GM19455 (cell line): ENCODE results near the gene IRF2BP2.

Experiments
- ATAC-seq: cut with Tn5 transposase; IDR thresholded peaks from one replicate; pipeline ENCODE4 v1.9.1; 2021; ENCODE audit not compliant: unreplicated experiment

IRF2BP2 gene

DNA sequence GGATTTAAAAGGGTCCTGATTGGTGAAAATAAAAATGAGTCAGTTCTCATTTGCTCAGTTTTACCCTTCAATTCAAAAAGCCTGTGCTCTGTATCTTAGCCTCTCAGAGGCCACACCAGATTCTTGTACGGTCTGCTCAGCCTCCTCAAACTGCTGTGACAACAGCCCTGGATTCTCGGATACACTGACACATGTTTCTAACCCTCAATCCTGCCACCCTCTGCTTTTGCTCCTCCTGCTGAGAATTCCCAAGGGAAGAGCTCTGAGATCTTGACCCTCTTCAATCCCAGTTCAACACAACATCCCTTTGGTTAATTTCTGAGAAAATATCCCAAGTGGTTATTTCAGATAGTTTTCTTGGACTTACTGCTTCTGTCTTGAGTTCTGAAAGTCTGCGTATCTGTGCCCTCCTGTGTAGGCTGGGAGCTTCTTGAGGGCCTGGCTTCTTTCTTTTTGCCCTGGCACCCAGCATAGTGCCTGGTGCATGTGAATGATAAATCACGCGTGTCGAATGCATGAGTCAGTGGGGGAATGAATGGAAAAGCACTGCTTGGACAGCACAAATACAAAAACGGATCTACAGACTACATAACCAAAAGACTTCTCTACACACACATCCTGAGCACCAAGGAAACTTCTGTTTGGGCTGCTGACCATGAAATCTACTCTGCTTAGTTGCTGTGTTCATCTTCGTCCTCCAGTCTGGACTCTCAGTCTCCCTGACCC, 24.5 kb downstream of the IRF2BP2 start:
- no peak for ATAC-seq

DNA sequence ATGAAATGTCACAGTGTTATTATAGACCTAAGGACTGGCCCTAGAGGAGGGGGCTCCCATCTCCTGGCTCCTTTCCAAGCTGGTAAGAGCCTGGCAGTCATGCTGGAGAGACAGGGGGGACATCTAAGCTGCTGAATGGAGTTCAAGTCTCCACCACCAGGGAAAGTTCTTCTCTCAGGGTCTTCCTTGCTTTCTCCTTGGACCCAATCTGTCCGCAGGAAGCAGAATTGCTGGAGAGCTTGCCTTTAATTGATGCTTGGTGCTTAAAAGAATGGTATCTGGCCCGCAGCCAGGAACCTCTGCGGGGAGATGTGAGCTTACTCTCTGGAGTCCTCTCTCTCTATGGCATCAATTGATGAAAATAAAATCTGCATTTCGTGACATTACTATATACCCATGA, 25.1 kb downstream of the IRF2BP2 start:
- ATAC-seq = no peak

DNA sequence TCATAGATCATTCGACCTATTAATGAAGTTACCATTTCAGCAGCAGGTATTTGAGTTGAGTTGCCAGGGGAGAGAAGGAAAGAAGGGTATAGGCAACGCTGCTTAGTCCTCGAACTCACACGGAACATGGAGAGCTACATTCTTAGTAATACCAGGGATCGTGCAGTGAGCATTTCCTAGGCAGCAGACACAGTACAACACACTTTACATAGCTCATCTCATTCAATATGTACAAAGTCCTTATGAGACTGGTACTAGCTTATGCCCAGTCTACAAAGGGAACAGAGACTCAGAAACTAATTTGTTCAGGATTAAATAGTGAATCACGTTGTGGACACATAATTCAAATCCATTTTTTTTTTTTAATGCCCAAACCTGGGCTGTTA, 25.6 kb downstream of the IRF2BP2 start:
- no peak for ATAC-seq

DNA sequence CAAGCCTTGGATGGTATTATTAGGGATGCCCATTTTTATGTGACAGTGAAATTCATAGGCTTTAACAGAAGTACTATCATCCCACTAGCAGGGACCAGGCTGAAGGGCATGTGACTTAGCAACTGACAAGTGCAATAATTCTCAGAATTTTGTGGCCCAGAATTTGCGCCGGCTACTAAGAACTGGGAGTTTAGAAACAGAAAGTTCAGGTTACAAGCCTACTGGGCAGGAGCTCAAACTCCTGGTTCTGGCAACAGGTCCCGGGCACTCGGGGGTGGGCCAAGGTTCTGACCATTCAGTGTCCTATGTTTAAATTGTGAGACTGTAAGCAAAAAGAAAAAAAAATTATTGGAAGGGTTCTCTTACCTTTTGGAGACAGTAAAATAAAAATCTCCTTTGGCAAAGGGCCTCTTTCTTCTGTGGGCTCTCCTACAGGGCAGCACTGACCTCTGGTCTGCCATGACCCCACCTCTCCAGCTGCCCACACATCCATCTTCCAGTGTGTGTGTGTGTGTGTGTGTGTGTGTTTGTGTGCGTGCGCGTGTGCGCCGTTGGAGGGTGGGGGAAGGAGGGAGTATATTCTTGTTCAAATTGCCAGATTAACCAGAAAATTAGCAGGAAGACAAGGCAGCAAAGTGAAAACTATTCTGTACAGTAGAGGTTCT, 26.1 kb downstream of the IRF2BP2 start:
- no peak for ATAC-seq

DNA sequence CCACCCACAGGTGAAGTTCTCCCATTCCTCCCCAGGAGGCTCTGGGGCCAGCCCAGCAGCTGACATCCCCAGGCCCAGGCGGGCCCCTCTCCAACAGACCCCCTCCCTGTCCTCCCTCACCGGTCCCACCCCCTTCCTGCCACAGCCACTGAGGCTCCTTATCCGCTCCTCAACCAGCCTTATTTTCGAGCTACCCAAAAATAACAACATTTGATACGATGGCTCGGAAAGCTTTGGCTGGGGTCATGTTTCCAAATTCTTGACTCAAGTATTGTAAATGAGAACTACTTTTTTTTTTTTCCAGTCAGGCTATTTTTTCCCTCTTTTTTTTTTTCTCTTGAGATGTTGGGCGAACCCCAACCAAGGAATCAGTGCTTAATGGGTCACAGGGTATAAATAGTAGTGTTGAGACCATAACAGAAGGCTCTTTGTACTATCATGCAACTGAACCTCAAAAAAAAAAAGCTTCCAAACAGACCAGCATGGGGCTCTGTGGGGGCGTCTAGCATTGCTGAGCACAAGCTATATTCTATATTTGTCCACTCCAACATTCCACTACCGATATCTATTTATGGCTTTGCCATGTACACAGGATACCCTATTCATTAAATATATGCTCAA, 27.2 kb downstream of the IRF2BP2 start:
- no peak for ATAC-seq

DNA sequence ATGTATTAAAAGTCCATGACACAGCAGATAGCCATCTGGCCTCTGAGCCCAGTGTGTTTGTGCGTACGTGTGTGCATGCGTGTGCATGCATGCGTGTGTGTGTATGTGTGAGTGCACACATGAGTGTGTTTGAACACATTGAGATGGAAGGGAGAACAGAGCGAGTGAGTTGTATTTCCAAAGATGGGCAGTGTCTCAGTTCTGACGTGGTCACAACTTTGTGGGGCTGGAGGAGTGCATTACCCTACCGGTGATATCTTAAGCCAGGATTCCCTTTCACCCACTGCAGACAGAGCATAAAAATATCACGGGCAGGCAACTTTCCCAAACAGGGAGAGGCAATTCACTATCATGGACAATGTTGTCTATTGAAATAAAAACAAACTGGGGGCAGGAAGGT, 27.8 kb downstream of the IRF2BP2 start:
- no peak for ATAC-seq

DNA sequence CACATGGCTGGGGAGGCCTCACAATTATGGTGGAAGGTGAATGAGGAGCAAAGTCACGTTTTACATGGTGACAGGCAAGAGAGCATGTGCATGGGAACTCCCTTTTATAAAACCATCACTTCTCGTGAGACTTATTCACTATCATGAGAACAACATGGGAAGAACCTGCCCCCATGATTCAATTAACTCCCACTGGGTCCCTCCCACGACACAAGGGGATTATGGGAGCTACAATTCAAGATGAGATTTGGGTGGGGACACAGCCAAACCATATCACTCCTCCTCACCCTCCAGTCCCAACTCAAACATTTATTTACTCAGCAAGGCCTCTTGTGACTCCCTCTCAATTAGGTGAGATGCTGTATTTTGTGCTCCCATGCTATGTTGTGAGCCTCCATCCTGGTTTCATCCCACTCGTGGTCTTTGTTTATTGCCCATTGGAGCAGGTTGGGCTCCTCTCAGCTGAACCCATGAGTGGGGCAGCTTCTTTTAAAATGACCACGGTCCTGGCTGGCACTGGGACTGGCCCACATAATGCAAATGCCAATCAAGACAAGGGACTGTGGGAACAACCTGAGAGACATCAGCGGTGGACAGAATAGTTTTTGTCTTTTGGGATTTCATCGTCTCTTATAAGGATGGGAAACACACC, 28.8 kb downstream of the IRF2BP2 start:
- no peak for ATAC-seq

DNA sequence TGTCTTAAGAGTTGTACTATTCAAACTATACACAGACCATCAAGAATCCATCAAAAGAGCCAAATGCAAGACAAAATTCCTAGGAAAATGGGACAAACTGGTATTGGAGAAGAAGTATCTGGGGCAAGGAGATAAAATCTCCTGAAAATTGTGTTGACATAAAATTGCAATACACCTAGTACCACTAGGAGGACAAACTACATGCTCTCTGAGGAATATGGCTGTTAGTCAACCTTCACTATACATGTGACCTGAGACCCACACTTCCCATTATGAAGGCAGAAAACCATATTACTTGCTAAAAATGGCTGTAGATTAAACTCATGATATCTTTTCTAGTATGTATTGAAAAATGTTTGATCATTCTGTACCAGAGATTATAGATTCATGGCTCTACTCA, 30.0 kb downstream of the IRF2BP2 start:
- ATAC-seq = no peak

DNA sequence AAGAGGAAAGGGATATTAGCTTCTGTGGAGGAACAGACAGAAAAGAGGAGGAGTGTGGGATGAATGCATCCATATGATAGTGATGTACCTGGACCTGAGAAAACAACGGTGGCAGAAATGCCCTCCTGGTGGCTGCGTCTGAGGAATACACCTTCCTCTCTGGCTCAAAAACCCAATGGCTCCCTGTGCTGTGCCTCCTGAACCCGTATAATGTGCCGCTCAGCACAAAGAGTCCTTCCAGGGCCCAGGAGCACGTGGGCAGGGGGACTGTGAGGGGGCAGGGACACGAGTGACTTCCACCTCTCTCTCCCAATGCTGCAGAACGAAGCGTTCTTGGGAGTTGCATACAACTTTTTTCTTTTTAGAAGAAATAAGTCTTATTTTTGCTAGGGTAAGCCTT, 31.2 kb downstream of the IRF2BP2 start:
- no peak for ATAC-seq

DNA sequence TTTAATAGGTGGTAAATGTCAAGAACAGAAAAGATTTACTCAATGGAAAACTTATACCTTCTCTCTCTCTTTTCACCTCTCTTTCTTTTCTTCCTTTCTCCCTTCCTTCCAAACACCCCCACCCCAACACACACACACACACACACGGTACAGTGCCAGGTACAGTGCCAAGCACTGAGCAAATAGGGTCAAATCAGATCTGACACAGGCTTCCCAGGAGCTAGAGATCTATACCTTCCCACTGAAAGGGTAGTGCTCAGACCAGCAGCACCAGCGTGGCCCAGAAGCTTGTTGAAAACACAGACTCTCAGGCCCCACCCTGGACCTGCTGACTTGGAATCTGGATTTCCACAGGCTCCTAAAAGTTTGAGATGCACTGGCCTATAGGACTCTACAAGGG, 31.9 kb downstream of the IRF2BP2 start:
- ATAC-seq = no peak

DNA sequence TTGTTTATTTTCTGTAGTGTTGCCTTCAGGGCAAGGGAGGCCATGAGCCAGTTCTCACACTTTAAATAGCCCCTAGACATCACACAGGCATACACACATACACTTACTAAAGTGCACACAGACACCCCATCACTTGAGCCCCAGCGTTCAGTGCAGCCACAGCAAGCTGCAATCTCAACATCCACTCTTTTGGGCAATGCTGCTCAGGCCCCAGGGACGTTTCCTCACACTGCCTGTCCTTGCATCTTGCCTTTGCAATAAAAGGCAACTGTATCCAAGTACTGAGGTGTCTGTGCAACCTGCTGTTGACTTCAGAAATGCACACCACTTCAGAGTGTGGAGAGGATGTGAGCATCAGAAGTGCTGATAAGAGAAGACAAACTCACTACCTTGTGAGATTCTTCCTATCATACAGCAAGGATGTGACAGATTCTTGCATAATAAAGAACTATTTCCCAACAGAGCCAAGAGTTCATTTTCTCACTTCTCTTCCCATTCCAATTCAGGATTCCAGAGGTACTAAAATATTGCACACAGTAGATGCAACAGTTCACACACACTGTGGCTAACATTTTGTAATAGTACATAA, 36.2 kb downstream of the IRF2BP2 start:
- ATAC-seq = no peak

DNA sequence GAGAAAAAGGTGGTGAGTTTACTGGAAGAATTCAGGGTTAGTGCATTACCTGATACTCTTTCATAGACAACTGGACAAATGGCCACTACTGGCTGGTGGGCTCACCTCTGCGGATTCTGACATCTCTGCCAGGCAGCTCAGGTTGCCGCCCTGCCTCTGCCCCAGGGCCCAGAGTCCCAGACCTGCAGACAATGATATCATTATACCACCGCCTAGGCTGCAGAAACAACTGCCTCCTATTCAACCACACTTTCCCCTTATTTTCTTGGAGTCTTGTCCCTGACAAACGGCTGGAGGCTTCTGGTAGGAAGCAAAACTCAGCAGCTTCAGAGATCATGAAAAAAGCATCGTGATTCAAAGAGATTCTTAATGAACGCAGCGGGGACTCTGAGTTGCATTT, 37.0 kb downstream of the IRF2BP2 start:
- no peak for ATAC-seq

DNA sequence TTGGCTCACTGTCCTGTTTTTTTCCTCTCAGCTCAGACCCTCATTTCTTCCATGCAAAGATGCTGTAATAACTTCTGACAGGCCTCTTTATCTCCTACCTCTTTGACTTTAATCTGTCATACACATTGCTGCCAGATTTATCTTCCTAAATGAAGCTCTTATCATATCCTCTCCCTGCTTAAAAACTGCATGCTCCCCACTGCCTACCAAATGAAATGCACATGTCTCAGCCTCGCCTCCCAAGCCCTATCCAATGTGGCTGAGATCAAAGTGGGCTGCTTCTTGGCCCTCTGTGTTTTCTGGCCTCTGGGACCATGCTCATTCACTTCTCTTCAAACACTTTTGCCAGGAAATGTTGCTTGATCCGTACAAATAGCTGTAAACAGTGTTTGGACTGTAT, 38.3 kb downstream of the IRF2BP2 start:
- no peak for ATAC-seq

DNA sequence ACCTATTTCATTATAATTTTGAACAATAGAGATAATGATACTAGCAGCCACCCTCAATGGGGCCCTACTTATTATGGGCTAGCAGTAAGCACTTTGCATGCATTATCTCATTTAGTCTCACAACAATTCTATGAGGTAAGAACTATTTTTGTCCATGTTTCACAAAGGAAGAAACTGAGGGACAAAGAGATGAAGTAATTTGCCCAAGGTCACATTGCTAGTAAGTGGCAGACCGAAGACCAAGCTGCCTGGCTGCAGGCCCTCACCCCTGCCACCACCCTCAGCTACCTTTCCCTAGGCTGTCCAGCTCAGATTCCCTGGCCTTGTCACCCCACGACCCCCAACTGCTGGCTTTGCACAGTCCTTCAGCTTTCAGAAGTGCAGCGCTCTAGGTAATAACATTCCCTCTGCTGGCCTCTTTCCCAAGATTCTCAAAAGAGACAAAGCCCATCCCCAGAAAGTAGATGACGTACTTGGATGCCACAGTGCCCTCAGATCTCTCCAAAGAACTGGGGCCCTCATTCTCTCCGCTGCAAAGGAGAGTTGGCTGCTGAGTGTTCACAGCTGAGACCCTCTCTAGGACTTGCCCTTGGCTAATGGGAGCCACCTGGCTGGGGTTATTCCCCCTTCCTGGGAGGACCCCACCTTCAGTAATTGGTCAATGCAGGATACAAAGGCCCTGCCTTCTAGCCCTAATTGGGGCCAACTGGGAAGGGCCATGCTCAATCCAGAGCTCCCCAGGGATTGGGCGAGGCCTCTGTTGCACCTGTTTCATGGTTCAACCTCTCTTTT, 39.5 kb downstream of the IRF2BP2 start:
- no peak for ATAC-seq

DNA sequence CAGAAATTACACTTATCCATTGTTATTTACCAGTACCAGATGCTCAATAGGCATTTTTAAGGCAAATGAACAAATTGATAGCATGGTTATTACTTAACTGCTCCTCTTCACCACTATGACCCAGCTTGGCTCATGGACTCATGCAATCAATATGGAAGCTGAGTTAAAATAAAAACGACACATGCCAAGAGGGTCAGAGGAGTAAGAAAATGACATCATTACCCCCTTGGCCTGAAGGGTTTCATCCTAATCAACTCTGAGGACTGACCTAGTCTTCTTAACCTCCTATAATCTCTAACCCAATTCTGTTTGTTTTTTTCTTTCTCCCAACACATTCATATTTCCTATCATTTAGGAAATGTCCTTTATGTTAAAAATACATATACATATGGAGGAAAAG, 41.6 kb downstream of the IRF2BP2 start:
- no peak for ATAC-seq

DNA sequence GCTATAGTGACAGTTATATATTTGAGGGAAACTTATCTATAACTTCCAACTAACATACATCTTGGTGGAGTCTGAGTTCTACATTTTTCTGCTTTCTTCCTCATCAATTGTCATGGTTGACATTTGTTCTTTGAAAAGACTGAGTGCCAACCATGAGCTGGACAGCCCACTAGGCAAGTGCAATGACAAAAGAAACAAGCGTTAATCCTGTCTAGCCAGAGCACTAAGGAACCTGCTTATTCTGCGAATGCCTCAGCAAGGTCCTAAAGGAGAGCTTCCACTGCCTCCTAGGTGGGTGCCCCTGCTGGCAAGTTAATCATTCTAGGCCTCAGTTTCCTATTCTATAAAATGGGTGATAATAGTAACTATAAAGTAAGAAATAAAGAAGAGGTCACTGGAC, 44.8 kb downstream of the IRF2BP2 start:
- ATAC-seq = no peak

DNA sequence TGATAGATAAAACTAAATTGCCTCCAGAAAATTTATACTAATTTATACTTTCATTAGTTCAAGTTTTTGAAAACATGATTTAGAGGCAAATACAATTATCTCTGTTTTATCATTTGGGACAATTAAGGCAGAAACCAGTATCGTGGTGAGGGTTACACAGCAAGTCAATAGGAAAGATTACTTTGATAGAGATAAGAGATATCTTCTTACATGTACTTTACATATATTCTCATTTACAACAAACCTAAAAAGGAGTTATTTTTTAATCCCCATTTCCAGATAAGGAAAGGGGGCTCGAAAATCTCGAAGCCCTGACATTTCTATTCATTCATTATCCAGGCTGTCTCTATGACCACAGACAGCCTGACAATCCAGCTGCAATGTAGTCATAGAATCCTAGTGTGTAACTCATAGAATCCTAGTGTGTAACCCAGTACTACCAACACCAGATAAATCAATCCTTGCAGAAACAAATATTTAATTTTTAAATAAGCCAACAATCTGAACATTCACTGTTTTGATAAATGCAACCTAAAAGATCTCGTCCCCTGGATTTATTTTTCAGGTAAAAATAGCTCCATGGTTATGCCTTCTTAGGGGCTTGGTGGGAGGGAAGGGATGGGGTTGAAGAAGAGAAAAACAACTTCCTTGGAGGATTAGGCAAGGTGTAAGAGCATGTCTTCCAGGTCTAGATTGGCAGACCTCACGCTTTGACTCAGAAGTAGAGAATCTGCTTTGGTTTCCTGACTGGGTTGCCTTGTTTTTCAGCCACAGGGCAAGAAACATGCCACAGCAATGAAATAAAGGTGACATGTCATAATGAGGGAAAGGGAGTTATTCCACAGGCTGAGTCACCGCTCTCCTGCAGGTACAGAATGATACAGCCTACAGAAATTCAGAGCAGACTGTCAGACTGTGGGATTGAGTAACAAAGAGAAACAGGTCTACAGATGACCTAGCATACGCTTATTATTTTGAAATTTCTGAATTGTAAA, 45.6 kb downstream of the IRF2BP2 start:
- no peak for ATAC-seq

DNA sequence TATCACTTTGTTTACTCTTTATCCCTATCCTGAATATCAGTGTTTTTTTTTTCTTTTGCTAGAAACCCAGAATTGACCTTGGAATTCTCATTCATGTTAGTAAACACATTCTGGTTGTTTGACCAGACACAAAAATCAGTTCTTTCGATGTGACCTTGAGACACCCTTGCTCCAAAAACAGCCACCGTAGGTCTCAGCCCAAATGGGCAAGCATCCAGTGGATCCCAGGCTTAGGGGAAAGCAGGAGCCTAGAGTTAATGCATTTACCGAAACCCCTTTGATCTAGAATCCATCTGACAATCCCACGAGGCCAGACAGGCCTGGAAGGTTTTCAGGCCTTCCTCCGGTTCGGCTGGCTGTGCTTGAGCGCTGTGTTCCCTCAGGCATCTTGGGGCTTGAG, 47.6 kb downstream of the IRF2BP2 start:
- ATAC-seq = no peak

DNA sequence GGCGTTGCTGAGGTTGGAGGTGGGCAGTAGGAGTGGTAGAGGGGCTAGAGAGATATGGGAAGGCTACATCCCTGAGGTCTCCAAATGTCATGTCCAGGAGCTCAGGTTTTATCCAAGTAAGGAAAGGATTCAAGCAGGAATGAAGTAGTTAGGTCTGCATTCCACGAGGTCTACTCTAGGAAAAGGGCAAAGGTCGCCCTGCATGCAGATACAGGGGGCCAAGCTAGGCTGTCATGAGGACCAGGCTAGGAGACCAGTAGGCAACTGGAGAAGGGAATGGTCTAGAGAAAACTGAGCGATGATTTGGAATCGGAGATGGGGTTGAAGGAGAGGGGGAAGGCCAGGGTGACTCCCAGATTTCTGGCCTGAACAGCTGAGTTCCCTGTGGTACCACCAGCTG, 48.7 kb downstream of the IRF2BP2 start:
- no peak for ATAC-seq
